H9 (cell line): ENCODE results near the gene SP5. TPM values are rescaled to one million over a fixed set of nuclear protein-coding genes. Genes with fewer than 3 reads are reported as not detected.

Source experiments
- DNase-seq: peaks from one replicate; pipeline ENCODE4 v3.0.0-alpha.2; 2017
- H2AFZ ChIP-seq: one replicate; pipeline ENCODE4 v1.6.1; 2013; ENCODE audit warnings: mild to moderate bottlenecking, low read length, control low read depth, moderate library complexity
- H2AK5ac ChIP-seq: 2 replicates; pipeline ENCODE4 v1.6.1; 2013; ENCODE audit warnings: low read length, control low read depth, mixed read lengths; ENCODE audit not compliant: insufficient read length
- H2BK120ac ChIP-seq: one replicate; pipeline ENCODE4 v1.6.1; 2013; ENCODE audit warnings: low read depth, mild to moderate bottlenecking, low read length, control low read depth, inconsistent platforms; ENCODE audit not compliant: poor library complexity, severe bottlenecking
- H2BK12ac ChIP-seq: 2 replicates; pipeline ENCODE4 v1.6.1; 2013; ENCODE audit warnings: low read length, control low read depth, mixed read lengths, low read depth; ENCODE audit not compliant: insufficient read length
- H2BK15ac ChIP-seq: 2 replicates; pipeline ENCODE4 v1.6.1; 2013; ENCODE audit warnings: low read depth, low read length, control low read depth
- H2BK20ac ChIP-seq: one replicate; pipeline ENCODE4 v1.6.1; 2013; ENCODE audit warnings: low read depth, mild to moderate bottlenecking, low read length, control low read depth, inconsistent platforms; ENCODE audit not compliant: poor library complexity, severe bottlenecking
- H2BK5ac ChIP-seq: 2 replicates; pipeline ENCODE4 v1.6.1; 2013; ENCODE audit warnings: low read length, control low read depth, mixed read lengths; ENCODE audit not compliant: insufficient read length
- H3K14ac ChIP-seq: 2 replicates; pipeline ENCODE4 v1.6.1; 2013; ENCODE audit warnings: low read length, control low read depth; ENCODE audit not compliant: insufficient read depth
- H3K18ac ChIP-seq: 2 replicates; pipeline ENCODE4 v1.6.1; 2013; ENCODE audit warnings: low read depth, mild to moderate bottlenecking, mixed read lengths, low read length, control low read depth; ENCODE audit not compliant: insufficient read length
- H3K23ac ChIP-seq: 2 replicates; pipeline ENCODE4 v1.6.1; 2013; ENCODE audit warnings: low read length, control low read depth, mixed read lengths, low read depth; ENCODE audit not compliant: insufficient read length
- H3K23me2 ChIP-seq: 2 replicates; pipeline ENCODE4 v1.6.1; 2013; ENCODE audit warnings: low read depth, mild to moderate bottlenecking, mixed read lengths, low read length, control low read depth; ENCODE audit not compliant: insufficient read length, poor library complexity, severe bottlenecking
- H3K27ac ChIP-seq: 2 replicates; pipeline ENCODE4 v1.5.1; 2013; ENCODE audit warnings: low read length, control low read depth, mixed read lengths, low read depth; ENCODE audit not compliant: insufficient read length
- H3K27me3 ChIP-seq: 2 replicates; pipeline ENCODE4 v1.6.1; 2013; ENCODE audit warnings: low read length, control low read depth, inconsistent platforms; ENCODE audit not compliant: insufficient read depth
- H3K4ac ChIP-seq: 2 replicates; pipeline ENCODE4 v1.6.1; 2013; ENCODE audit warnings: low read depth, mild to moderate bottlenecking, control low read depth, inconsistent platforms, low read length, moderate library complexity
- H3K4me1 ChIP-seq: 2 replicates; pipeline ENCODE4 v1.6.1; 2013; ENCODE audit warnings: low read length, control low read depth, inconsistent platforms; ENCODE audit not compliant: insufficient read depth
- H3K4me2 ChIP-seq: 2 replicates; pipeline ENCODE4 v1.6.1; 2013; ENCODE audit warnings: low read length, control low read depth, mixed read lengths; ENCODE audit not compliant: insufficient read length, insufficient read depth
- H3K56ac ChIP-seq: 2 replicates; pipeline ENCODE4 v1.6.1; 2013; ENCODE audit warnings: low read depth, mild to moderate bottlenecking, mixed read lengths, low read length, control low read depth; ENCODE audit not compliant: insufficient read length
- H3K79me1 ChIP-seq: 2 replicates; pipeline ENCODE4 v1.6.1; 2013; ENCODE audit warnings: low read depth, mild to moderate bottlenecking, moderate library complexity, low read length, control low read depth, inconsistent platforms; ENCODE audit not compliant: insufficient read depth, poor library complexity, severe bottlenecking
- H3K79me2 ChIP-seq: 2 replicates; pipeline ENCODE4 v1.6.1; 2013; ENCODE audit warnings: low read length, control low read depth, inconsistent platforms; ENCODE audit not compliant: insufficient read depth
- H3K9ac ChIP-seq: 2 replicates; pipeline ENCODE4 v1.6.1; 2013; ENCODE audit warnings: low read length, control low read depth, mixed read lengths; ENCODE audit not compliant: insufficient read length; ENCODE audit errors: extremely low read depth
- H3K9me3 ChIP-seq: one replicate; pipeline ENCODE4 v1.6.1; 2013; ENCODE audit warnings: low read depth, low read length, inconsistent platforms; ENCODE audit not compliant: control insufficient read depth
- H3T11ph ChIP-seq: one replicate; pipeline ENCODE4 v1.6.1; 2013; ENCODE audit warnings: mild to moderate bottlenecking, low read length, control low read depth, inconsistent platforms
- H4K20me1 ChIP-seq: one replicate; pipeline ENCODE4 v1.6.1; 2013; ENCODE audit not compliant: control insufficient read depth, insufficient read length, insufficient read depth
- H4K5ac ChIP-seq: 2 replicates; pipeline ENCODE4 v1.6.1; 2013; ENCODE audit warnings: low read depth, mild to moderate bottlenecking, mixed read lengths, low read length, control low read depth; ENCODE audit not compliant: insufficient read length
- H4K8ac ChIP-seq: replicated peaks from 2 replicates; pipeline ENCODE4 v1.6.1; 2013; ENCODE audit warnings: low read length, control low read depth, mixed read lengths, low read depth; ENCODE audit not compliant: insufficient read length
- H4K91ac ChIP-seq: 2 replicates; pipeline ENCODE4 v1.6.1; 2013; ENCODE audit warnings: low read depth, mild to moderate bottlenecking, moderate library complexity, mixed read lengths, low read length, control low read depth; ENCODE audit not compliant: insufficient read length
- H3K27ac Mint-ChIP-seq, 3 experiments: 2 replicates in 2 of 3; 3 replicates in 1 of 3; pipeline ENCODE4 v1.8.0; 2020 to 2021; ENCODE audit warnings: mixed read lengths in 3 of 3, mild to moderate bottlenecking in 1 of 3, moderate library complexity in 1 of 3
- H3K27me3 Mint-ChIP-seq: 2 replicates; pipeline ENCODE4 v1.8.0; 2021; ENCODE audit warnings: low read depth, mild to moderate bottlenecking, moderate library complexity, mixed read lengths
- H3K36me3 Mint-ChIP-seq, 3 experiments: 2 replicates in 2 of 3; 3 replicates in 1 of 3; pipeline ENCODE4 v1.8.0; 2020 to 2021; ENCODE audit warnings: low read depth in 3 of 3, mixed read lengths in 3 of 3; ENCODE audit not compliant: insufficient read depth in 1 of 3
- H3K4me1 Mint-ChIP-seq, 2 experiments: 2 replicates each; pipeline ENCODE4 v1.8.0; 2020; ENCODE audit warnings: mixed read lengths in 2 of 2
- H3K4me3 Mint-ChIP-seq, 2 experiments: 2 replicates in 1 of 2; 3 replicates in 1 of 2; pipeline ENCODE4 v1.8.0; 2020 to 2021; ENCODE audit warnings: mild to moderate bottlenecking in 2 of 2, mixed read lengths in 2 of 2, moderate library complexity in 1 of 2
- H3K9me3 Mint-ChIP-seq, 2 experiments: 2 replicates in 1 of 2; 3 replicates in 1 of 2; pipeline ENCODE4 v1.8.0; 2020; ENCODE audit warnings: mild to moderate bottlenecking in 2 of 2, mixed read lengths in 2 of 2, moderate library complexity in 1 of 2
- CTCF ChIP-seq: fragments of 200-600 bp; sonication (generic); conservative IDR thresholded peaks from 3 replicates; pipeline ENCODE4 v1.8.0; 2021; ENCODE audit warnings: antibody characterized with exemption, mild to moderate bottlenecking
- WGBS: extraction: QIAGEN DNeasy Blood & Tissue Kit; methylation state at CpG from one replicate; pipeline ENCODE4 v1.1.7; 2013; ENCODE audit warnings: missing lambda C conversion rate, low lambda C conversion rate, mixed read lengths; ENCODE audit not compliant: insufficient read length; ENCODE audit errors: extremely low coverage; 5-methylcytosine and 5-hydroxymethylcytosine counted together
- total RNA-seq: library from RNA; stranded (reverse); gene quantifications from 2 replicates; pipeline ENCODE4 v1.2.1, GENCODE V29; 2021

SP5 gene
- total RNA-seq, 1 experiment from 2014 or later = 1.7 TPM

DNA sequence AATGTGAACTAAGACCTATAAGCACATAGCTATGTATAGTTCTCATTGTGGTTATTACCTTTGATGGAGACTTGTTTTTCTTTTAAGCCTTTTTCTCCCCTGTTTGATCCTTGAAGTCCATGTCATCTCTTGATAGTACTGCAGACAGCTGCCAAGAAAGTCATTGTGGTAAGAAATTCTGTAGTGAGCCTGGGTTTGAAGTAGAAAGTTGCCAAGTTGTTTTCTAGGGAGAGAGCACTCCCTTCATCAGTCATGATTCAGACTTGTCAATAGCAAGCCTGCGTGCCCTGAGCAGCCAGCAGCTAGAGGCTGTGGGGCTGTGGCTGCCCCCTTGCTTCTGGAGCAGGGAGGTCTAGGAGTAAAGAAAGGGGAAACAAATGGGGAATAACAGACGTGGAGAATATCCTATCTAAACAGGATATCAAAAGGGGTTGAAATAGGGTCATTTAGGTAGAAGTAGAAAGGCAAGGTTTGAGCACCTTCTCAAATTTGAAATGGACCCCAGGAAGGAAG, 8.4 kb downstream of the SP5 start:
- no peaks in the 10 kb centered on the region; a peak in 1 of 5 replicates for H3K9me3 Mint-ChIP-seq
- Histone ChIP-seq H2BK15ac (no peak overlapping the region), H3K9ac (no peak overlapping the region), H4K8ac (no peak overlapping the region), H2BK12ac (no peak overlapping the region), H3K79me1 (no peaks in the 10 kb centered on the region), H3K4ac (no peak overlapping the region), H3K4me2 (no peak overlapping the region), H2AFZ (no peak overlapping the region), H3K4me1 (no peaks in the 10 kb centered on the region), H3K23me2 (no peaks in the 10 kb centered on the region), H3K27me3 (peaks cover under 1% of the 10 kb centered on the region; the same call in 1 of the 2 replicates), H3K23ac (no peak overlapping the region), H3K9me3 (no peaks in the 10 kb centered on the region), H3T11ph (no peak overlapping the region), H3K14ac (no peak overlapping the region), H2BK5ac (no peak overlapping the region), H2BK20ac (no peak overlapping the region), H2AK5ac (no peak overlapping the region), H4K91ac (no peak overlapping the region), H3K27ac (no peak overlapping the region), H4K5ac (no peak overlapping the region), H3K79me2 (no peaks in the 10 kb centered on the region), H2BK120ac (no peak overlapping the region), H3K56ac (no peak overlapping the region), H4K20me1 (no peaks in the 10 kb centered on the region), H3K18ac (no peak overlapping the region)
- H3K27me3 Mint-ChIP-seq = peaks cover 47% of the 10 kb centered on the region
- no CpG with 5 or more reads among the region's 2 CpGs for WGBS
- peaks cover 0 to 5% of the 10 kb centered on the region in 2 experiments; a peak in 3 of 4 replicates for H3K4me1 Mint-ChIP-seq
- H3K4me3 Mint-ChIP-seq = no peak overlapping the region
- DNase-seq = peak; percentile 51
- peak; percentile 43 for TF ChIP-seq CTCF
- H3K27ac Mint-ChIP-seq = 0 out of 7 replicates have a peak overlapping the region, but pooled peaks of 1 of the 3 experiments have one; percentile 23
- no peaks in the 10 kb centered on the region for H3K36me3 Mint-ChIP-seq
